ENCODE results near the gene TBCD. TPM values are rescaled to one million over a fixed set of nuclear protein-coding genes. Genes with fewer than 3 reads are reported as not detected.

TBCD gene
- total and polyA plus RNA-seq, 12 donors = 41.3 to 107 (median 52.4) TPM

- H3K4me3 ChIP-seq = no peak overlapping the region
- ATAC-seq = peak; percentile 32 to 74 (median 62)
- no peaks in the 10 kb centered on the region for H3K27me3 ChIP-seq
- 47 to 61% methylated on average over 11 of the region's 11 CpGs for WGBS, 2 donors
- intact Hi-C loops (cut with DNase I) = loop anchor here in 1 of 10 donors (10.0 kb wide), 1 partner anchor 48 kb away; no protein-coding TSS in a partner anchor
- peaks cover 0 to 26% (median 13%) of the 10 kb centered on the region in 9 donors for H3K36me3 ChIP-seq
- TF ChIP-seq CTCF (IDR thresholded peaks at IDR 0.05) = no peak
- H3K27ac ChIP-seq = peak overlapping the region in 8 of 10 donors; percentile 32 to 82 (median 54)
- peaks cover 15 to 68% (median 61%) of the 10 kb centered on the region in 9 donors for H3K4me1 ChIP-seq
- no peaks in the 10 kb centered on the region for H3K9me3 ChIP-seq
- DNase-seq = peak in 1 of 2 donors; percentile 55
Measured at GRCh38 chr17:82866590-82867191, 114.8 kb downstream of the TBCD start.

GRCh38 chr17:82867763-82868325 is 116.0 kb downstream of the TBCD start:
- ATAC-seq (no peak), DNase-seq (no peak)
- WGBS, 2 donors = 96 to 97% methylated on average over 17 to 18 of the region's 18 CpGs

GRCh38 chr17:82868715-82869131 is 116.9 kb downstream of the TBCD start:
- Histone ChIP-seq H3K4me1 (peaks cover 18 to 82% (median 58%) of the 10 kb centered on the region in 9 donors), H3K27ac (no peak overlapping the region), H3K4me3 (no peak overlapping the region), H3K27me3 (no peaks in the 10 kb centered on the region), H3K9me3 (no peaks in the 10 kb centered on the region), H3K36me3 (peaks cover 0 to 41% (median 13%) of the 10 kb centered on the region in 9 donors)
- no peak for ATAC-seq
- intact Hi-C loops (cut with DNase I) = loop anchor here in 1 of 10 donors (10.0 kb wide), 1 partner anchor 46 kb away; no protein-coding TSS in a partner anchor
- TF ChIP-seq CTCF (IDR thresholded peaks at IDR 0.05) = no peak
- 90 to 95% methylated on average over 21 of the region's 21 CpGs for WGBS, 2 donors
- no peak for DNase-seq

More at GRCh38 chr17:82867763-82868325, 116.0 kb downstream of the TBCD start:
- Histone ChIP-seq H3K27me3 (no peaks in the 10 kb centered on the region), H3K4me1 (peaks cover 18 to 80% (median 65%) of the 10 kb centered on the region in 9 donors), H3K9me3 (no peaks in the 10 kb centered on the region), H3K36me3 (peaks cover 0 to 36% (median 13%) of the 10 kb centered on the region in 9 donors), H3K27ac (no peak overlapping the region), H3K4me3 (no peak overlapping the region)
- intact Hi-C loops (cut with DNase I) = loop anchor here in 1 of 10 donors (10.0 kb wide), 1 partner anchor 47 kb away; no protein-coding TSS in a partner anchor
- no peak for TF ChIP-seq CTCF (IDR thresholded peaks at IDR 0.05)

- WGBS, 2 donors = 86 to 89% methylated on average over 11 of the region's 11 CpGs
Measured at GRCh38 chr17:82869536-82869935, 117.7 kb downstream of the TBCD start.

More at GRCh38 chr17:82869536-82869935, 117.7 kb downstream of the TBCD start:
- H3K27me3 ChIP-seq = no peaks in the 10 kb centered on the region
- H3K9me3 ChIP-seq = no peaks in the 10 kb centered on the region
- H3K4me1 ChIP-seq = peaks cover 14 to 76% (median 50%) of the 10 kb centered on the region in 9 donors
- TF ChIP-seq CTCF (IDR thresholded peaks at IDR 0.05) = no peak
- DNase-seq = no peak
- intact Hi-C loops (cut with DNase I) = loop anchor here in 1 of 10 donors (10.0 kb wide), 1 partner anchor 45 kb away; no protein-coding TSS in a partner anchor
- H3K27ac ChIP-seq = peak overlapping the region in 4 of 10 donors; percentile 9 to 64 (median 58)
- peaks cover 0 to 43% (median 13%) of the 10 kb centered on the region in 9 donors for H3K36me3 ChIP-seq
- ATAC-seq = no peak
- H3K4me3 ChIP-seq = no peak overlapping the region
